T1000 (cell line): Measurements from ENCODE around the gene NIPA2.

Experiments
- DNase-seq: peaks from one replicate; lab custom pipeline; 2025; ENCODE audit warnings: mixed read lengths; lab: John Stamatoyannopoulos, UW

The NIPA2 gene

GRCh38 chr15:22839046-22839695, 705 bp downstream of the NIPA2 start:
- DNase-seq, result no peak

GRCh38 chr15:22844421-22845288, 6.2 kb downstream of the NIPA2 start:
- DNase-seq, result no peak

DNA sequence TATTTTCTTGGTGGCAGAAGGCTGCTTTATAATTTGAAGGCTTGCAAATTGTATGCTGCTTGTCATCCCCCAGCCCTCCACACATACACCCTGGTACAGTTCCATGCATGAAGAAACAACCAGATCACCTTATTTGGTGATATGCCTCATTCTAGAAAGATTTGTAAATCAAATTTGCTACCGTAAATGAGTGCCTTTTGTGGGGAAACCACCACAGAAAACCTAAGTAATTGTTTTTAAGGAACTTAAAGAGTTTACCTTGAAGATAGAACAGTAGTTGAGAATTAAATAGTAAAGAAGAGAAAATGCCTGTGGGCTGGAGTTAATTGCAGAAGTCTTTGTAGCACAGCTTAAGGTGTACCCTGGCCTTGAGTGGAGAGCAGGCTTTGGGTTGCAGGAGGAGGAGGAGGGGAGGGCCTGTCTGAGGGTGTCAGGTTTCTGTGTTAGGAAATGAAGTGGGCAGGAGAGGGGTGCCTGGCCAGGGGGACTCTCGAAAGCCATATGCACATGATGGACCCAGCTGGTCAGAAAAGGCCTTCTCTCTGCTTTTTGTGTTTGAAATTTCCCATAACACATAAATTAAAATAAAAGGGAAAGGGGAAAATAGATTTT, 6.9 kb downstream of the NIPA2 start:
- no peak for DNase-seq

GRCh38 chr15:22846073-22846472, 7.6 kb downstream of the NIPA2 start:
- no peak for DNase-seq

GRCh38 chr15:22850055-22850454, 11.6 kb downstream of the NIPA2 start:
- DNase-seq, result no peak

DNA sequence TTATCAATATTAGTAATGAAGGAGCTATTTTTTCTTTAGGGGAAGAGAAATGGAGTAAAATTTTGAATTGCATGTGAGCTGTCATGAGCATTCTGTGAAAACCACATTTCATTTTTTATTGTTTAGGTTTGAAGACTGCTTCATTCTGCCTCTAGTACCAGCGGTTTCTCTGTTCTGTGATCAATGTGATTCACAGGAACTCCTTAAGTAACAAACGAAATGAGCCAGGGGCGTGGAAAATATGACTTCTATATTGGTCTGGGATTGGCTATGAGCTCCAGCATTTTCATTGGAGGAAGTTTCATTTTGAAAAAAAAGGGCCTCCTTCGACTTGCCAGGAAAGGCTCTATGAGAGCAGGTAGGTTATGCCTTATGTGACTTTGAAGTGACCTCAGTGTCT, 13.0 kb downstream of the NIPA2 start:
- no peak for DNase-seq

DNA sequence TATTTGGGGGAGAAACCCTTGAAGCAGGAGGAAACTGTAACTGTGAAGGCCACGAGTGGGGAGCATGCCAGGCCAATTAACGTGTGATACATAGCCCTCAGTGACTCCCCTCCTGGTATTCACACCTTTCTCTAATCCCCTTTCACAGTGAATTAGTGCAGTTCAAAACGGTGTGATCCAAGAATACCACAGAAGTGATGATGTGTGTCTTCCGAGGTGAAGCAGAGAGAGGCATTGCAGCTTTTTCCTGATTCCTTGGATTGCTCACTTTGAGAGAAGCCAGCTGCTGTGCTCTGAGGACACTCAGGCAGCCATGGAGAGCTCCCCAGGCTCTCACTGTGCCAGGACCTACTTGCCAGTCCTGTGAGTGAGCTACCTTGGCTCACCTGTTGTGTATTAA, 17.3 kb downstream of the NIPA2 start:
- no peak for DNase-seq

DNA sequence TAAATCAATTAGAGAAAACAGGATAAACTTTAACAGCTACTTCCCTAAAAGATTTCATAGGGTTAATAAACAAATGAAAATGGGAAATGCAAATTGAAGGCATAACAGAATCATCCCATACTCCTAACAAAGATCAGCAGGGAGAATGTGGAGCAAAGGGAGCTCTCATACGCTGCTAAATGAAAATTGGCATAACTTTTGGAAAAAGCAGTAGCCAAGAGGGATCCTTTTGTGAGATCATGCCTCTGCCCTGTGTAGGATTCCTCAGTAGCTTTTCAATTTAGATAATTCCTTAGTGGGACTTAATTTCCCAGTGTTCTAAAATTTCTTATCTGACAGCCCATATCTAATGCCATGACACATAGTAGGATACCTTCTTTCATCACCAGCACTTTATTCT, 18.2 kb downstream of the NIPA2 start:
- DNase-seq, result no peak

GRCh38 chr15:22861161-22861560, 22.7 kb downstream of the NIPA2 start:
- DNase-seq, result no peak

GRCh38 chr15:22863356-22863755, 24.9 kb downstream of the NIPA2 start:
- DNase-seq, result no peak

DNA sequence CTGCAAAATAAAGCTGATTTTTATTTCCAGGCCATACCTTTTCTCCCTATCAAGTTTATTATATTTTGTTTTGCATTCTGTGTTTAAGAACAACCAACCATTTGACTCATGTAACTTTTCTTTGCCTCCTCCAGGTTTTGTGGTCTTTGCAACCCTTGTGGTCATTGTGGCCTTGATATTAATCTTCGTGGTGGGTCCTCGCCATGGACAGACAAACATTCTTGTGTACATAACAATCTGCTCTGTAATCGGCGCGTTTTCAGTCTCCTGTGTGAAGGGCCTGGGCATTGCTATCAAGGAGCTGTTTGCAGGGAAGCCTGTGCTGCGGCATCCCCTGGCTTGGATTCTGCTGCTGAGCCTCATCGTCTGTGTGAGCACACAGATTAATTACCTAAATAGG, 27.6 kb downstream of the NIPA2 start:
- no peak for DNase-seq

DNA sequence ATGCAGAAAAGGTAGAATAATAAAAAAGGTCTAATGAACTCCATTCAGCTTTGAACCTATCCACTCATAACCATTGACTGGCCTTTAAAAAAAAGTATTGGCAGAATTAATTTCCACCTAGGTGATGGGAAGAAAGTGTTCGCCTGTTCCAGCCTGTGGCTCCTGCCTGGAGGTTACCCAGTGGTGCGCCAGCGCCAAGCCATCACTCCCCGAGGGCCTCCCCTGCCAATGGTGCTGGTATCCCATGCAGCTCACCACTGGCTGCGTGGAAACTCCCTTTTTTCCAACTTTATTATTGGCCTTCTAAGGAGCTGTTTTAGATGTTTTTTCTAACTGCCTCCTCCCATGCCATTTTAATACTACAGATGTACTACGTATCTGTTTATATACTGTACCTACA, 29.4 kb downstream of the NIPA2 start:
- DNase-seq, result no peak

- no peak for DNase-seq
Measured at GRCh38 chr15:22868495-22868894, 30.0 kb downstream of the NIPA2 start.

- no peak for DNase-seq
Measured at GRCh38 chr15:22868928-22869327, 30.5 kb downstream of the NIPA2 start.

DNA sequence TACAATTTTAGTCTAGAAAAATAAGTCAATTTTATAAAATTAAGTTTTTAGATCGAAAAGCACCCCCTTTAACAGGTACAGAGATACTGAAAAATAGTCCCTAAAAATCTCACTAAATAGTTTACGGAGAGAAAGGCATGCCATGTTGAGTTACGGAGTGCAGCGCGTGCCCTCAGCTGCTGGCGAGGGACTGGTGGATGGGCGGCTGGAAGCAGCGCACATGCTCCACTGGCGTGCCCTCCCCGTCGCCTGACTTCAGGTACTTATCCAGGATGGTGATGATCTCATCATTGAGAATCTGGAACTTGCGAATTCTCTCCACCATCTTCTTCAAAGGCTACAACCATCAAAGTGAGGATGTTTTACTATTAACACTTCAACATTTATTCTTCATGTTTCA, 31.4 kb downstream of the NIPA2 start:
- no peak for DNase-seq

DNA sequence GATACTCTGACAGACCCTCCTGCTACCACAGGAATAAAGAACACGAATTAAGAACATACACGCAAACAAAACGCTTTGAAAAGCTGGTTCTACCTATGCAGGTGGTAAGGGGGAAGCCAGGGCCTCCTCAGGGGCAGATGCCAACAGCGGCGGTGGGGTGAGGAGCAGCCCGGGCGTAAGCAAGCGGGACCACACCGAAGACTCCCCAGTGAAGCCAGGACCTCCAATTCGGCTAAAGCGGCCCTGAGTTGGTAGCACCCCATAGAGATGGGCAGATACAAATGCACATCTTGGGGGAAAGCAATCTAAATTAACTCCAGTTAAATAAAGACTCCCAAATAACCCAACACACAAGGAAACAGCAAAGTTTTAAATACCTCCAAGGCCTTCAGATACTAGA, 32.4 kb downstream of the NIPA2 start:
- DNase-seq, result no peak

DNA sequence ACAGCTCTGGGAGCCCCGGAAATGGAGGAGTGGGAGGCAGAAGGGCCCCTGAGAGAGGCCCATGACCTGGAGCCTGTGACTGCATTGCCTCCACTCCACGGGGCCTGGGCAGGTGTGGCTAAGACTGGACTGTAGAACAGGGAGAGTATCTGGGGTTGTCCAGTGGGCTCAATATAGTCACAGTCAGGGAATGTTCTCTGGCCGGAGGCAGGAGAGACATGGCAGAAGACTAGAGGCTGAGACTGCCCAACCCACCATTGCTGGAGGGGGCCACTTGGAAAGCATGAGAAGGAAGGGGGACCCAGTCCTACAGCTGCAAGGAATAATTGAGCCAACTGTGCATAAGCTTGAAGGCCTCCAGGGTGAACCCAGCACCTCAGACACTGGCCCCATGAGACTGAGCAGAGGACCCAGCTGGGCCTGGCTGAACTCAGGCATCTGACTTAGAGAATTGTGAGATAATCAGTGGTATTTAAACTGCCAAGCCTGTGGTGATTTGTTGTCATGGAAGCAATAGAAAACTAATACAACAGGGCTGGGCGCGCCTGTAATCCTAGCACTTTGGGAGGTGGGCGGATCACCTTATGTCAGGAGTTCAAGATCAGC, 33.1 kb downstream of the NIPA2 start:
- no peak for DNase-seq

DNA sequence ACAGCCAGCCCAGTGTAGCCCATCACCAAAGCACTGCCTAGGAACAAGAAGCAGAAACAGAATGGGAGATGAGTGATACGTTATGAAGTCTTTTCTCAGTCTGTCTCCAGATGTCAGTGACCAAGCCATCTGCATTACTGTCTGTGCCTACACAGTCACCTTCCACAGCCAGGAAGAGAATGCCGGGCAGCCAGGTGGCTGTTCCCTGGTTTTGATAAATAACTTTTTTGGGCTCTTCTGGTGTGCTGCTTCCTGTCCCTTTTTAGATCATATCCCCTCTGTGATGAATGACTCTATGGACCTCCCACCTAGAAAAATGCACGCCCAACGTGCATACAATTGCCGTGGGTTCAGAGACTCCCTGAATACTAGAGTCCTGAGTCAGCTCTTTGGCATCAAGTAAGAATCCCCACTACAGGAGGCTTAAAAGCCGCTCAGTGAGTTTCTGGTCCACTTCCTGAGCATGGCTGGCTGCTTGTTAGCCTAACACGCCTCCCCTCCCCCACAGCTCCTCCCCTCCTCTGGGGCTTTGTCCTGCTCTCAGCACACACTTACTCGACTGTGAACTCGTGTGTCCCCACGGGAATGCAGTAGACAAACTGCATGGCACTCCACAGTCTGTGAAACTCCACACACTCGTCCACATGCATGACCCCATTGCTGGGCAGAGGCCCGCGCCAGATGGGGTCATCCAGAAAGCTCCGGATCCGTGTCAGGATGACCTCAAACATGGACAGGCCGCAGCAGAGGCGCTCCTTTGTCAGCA, 34.7 kb downstream of the NIPA2 start:
- no peak for DNase-seq

GRCh38 chr15:22873841-22874240, 35.4 kb downstream of the NIPA2 start:
- no peak for DNase-seq

DNA sequence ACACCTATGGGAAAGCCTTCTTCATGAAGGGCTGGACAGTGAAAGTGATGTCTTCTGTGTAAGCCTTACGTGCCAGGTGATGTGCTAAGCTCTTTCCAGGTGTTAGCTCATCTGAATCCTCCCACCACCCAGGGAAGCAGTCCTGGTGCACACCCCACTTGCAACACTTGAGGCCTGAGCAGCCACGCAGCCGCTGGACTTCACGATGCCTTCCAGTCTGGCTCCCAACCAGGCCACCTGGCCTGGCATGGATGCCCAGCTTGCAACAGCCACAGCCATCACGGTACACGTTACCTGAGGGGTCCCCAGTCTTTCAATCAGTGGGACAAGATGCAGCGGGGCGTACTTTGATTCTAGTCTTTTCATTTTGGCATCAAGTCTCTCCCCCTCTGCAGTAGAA, 35.8 kb downstream of the NIPA2 start:
- no peak for DNase-seq

DNA sequence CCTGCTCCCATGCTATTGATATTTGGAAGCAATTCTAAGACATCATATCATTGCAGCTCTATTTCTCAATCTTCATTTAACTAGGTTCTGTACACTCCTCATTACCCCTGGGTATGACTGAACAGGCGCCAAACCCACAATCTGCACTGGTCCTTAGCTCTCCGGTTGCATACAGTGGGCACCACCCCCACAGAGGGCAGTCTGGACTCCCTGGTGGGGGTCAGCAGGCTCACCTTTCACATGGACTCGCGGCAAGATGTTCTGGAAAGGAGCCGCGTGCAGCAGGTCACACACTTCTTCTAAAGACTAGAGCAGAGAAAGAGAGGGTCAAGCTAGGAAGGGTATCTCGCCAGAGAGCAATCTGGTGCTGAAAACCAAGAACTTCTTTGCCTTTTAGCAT, 36.5 kb downstream of the NIPA2 start:
- DNase-seq, result no peak

GRCh38 chr15:22877117-22877516, 38.7 kb downstream of the NIPA2 start:
- DNase-seq, result no peak
